CD4-positive, CD25-positive, alpha-beta regulatory T cell (primary cell): ENCODE data around the gene DMD. TPM values are rescaled to one million over a fixed set of nuclear protein-coding genes. Genes with fewer than 3 reads are reported as not detected.

Source experiments
- ATAC-seq, 2 donors: fragments of 150-1000 bp; cut with Tn5 transposase; one replicate each; pipeline ENCODE4 v1.10.0; 2021; ENCODE audit warnings: low read depth in 2 of 2, moderate number of reproducible peaks in 2 of 2, moderate library complexity in 1 of 2
- DNase-seq, 3 donors: peaks; one replicate each; pipeline versions ENCODE4 v3.0.0 to v3.0.0-alpha.2; 2012 to 2022; ENCODE audit warnings: mixed read lengths in 1 of 3
- H3K27ac ChIP-seq: one replicate; pipeline ENCODE4 v1.7.0; 2013; ENCODE audit warnings: mild to moderate bottlenecking, low read length; ENCODE audit not compliant: insufficient read depth, poor library complexity, severe bottlenecking
- H3K27me3 ChIP-seq: one replicate; pipeline ENCODE4 v1.7.0; 2013; ENCODE audit warnings: low read length; ENCODE audit not compliant: control insufficient read depth, insufficient read depth
- H3K36me3 ChIP-seq: one replicate; pipeline ENCODE4 v1.7.0; 2013; ENCODE audit warnings: mild to moderate bottlenecking, low read length, moderate library complexity; ENCODE audit not compliant: control insufficient read depth, insufficient read depth
- H3K4me1 ChIP-seq: 2 replicates; pipeline ENCODE4 v1.7.0; 2013; ENCODE audit warnings: mild to moderate bottlenecking, low read length; ENCODE audit not compliant: insufficient read depth, control insufficient read depth, poor library complexity, severe bottlenecking
- H3K4me3 ChIP-seq: one replicate; pipeline ENCODE4 v1.7.0; 2013; ENCODE audit warnings: low read depth, mild to moderate bottlenecking, low read length, moderate library complexity
- H3K9me3 ChIP-seq, 2 experiments: 1 replicate in 1 of 2; 2 replicates in 1 of 2; pipeline ENCODE4 v1.7.0; 2013; ENCODE audit warnings: low read length in 2 of 2, mild to moderate bottlenecking in 1 of 2, moderate library complexity in 1 of 2; ENCODE audit not compliant: control insufficient read depth in 2 of 2
- H3K27ac Mint-ChIP-seq, 3 donors: one replicate each; pipeline ENCODE4 v1.8.0; 2020 to 2022; ENCODE audit warnings: mild to moderate bottlenecking in 3 of 3, mixed read lengths in 3 of 3, moderate library complexity in 2 of 3
- H3K27me3 Mint-ChIP-seq: one replicate; pipeline ENCODE4 v1.8.0; 2022; ENCODE audit warnings: mild to moderate bottlenecking, mixed read lengths
- H3K36me3 Mint-ChIP-seq: one replicate; pipeline ENCODE4 v1.8.0; 2020; ENCODE audit warnings: mixed read lengths
- H3K4me1 Mint-ChIP-seq, 4 donors: one replicate each; pipeline ENCODE4 v1.8.0; 2020 to 2022; ENCODE audit warnings: mixed read lengths in 4 of 4, mild to moderate bottlenecking in 1 of 4
- H3K4me3 Mint-ChIP-seq, 4 donors: one replicate each; pipeline ENCODE4 v1.8.0; 2020 to 2022; ENCODE audit warnings: mild to moderate bottlenecking in 4 of 4, mixed read lengths in 4 of 4, moderate library complexity in 3 of 4
- H3K9me3 Mint-ChIP-seq, 7 donors: one replicate each; pipeline ENCODE4 v1.8.0; 2020 to 2022; ENCODE audit warnings: mixed read lengths in 7 of 7, mild to moderate bottlenecking in 3 of 7, moderate library complexity in 2 of 7
- polyA plus RNA-seq, 4 donors: library from polyadenylated mRNA; unstranded; fragments of 300-500 nt; fragmentation: Illumina TruSeq; gene quantifications; one replicate each; pipeline ENCODE4 v1.2.3, GENCODE V29; 2021
- total RNA-seq: library from RNA; stranded (reverse); gene quantifications from one replicate; pipeline ENCODE4 v1.2.3, GENCODE V29; 2022

The DMD gene
- total and polyA plus RNA-seq, 5 donors from 2014 or later: 0.20 to 2.8 (median 0.98) TPM

DNA sequence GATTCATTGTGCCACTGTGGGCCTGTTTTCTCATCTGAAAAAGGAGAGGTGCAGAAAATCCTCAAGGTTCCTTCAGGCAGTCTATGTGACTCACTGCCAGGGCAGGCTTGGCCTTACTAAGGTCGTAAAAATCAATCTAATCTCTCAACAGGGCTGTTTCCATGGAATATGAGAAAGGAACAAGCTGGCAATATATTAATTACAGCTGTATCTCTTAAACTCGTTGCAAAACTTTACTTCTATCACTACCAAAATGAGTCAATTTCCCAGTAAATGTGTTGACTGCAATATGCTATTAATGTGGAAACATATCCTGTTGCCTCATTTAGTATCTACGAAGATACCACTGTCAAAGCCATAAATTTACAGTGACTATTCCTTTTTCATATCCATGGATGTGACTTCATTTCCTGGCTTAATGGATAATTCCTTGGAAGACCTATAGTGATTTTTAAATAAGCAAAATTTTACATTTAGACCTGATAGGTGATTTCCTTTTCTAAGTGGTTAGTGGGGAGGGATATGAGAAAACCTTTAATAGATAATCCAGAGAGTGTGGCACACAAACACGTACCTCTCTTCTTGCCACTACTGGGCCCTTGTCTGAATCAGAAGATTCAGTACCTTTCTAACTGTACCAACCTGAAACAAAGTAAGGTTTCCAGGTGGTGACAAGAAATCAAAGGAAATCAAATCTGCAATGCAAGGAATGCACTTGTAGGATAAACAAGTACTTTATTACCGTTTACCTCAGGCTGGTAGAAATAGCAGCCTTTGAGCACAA, 2012.1 kb downstream of the DMD start:
- H3K4me3 Mint-ChIP-seq: no peak overlapping the region
- no peaks in the 10 kb centered on the region for H3K4me1 Mint-ChIP-seq
- ATAC-seq: no peak

DNA sequence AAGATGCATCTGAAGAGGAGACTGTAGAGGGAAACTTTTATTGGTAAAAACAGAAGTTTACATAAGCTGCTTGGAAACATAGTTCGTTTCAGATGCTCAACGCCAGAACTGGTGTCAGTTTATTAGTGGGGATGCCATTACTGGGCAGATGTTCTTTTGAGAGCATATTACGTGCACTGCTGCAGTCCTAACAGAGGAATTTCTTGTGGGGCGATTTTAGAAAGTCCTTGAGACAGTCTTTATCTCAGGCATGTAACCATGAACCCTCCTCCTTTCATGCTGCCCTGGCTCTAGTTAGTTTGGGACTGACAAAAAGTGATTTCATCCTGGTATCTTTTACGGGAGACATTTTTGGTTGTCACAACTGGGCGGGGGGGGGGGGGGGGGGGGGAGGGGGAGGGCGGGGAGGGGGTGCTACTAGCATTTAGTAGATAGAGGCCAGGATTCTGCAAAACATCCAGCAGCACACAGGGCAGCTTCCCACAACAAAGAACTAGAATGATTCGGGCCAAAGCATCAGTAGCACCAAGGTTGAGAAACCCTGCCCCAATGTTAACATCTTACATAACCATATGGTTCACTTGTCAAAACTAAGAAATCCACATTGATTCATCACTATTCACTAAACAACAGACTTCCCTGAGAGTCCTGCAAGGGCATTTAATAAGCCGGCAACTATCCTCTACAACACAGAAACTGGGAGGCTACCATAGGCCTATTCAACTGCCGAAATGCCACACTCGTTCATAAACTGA, 2021.0 kb downstream of the DMD start:
- Mint-ChIP-seq H3K9me3 (peaks cover 0 to 4% (median 0%) of the 10 kb centered on the region in 7 donors), H3K4me3 (no peak overlapping the region), H3K36me3 (no peaks in the 10 kb centered on the region), H3K4me1 (no peaks in the 10 kb centered on the region), H3K27me3 (no peaks in the 10 kb centered on the region), H3K27ac (no peak overlapping the region)
- DNase-seq (no peak), ATAC-seq (no peak)
- Histone ChIP-seq H3K27me3 (no peaks in the 10 kb centered on the region), H3K27ac (no peak overlapping the region), H3K9me3 (no peaks in the 10 kb centered on the region), H3K4me1 (no peaks in the 10 kb centered on the region), H3K36me3 (no peaks in the 10 kb centered on the region), H3K4me3 (no peak overlapping the region)

More for the DNA sequence above, 2012.1 kb downstream of the DMD start:
- no peak overlapping the region for H3K27ac Mint-ChIP-seq
- H3K27me3 Mint-ChIP-seq: no peaks in the 10 kb centered on the region
- Histone ChIP-seq H3K4me3 (no peak overlapping the region), H3K27me3 (no peaks in the 10 kb centered on the region), H3K9me3 (no peaks in the 10 kb centered on the region), H3K36me3 (no peaks in the 10 kb centered on the region), H3K27ac (no peak overlapping the region), H3K4me1 (no peaks in the 10 kb centered on the region)
- DNase-seq: no peak
- no peaks in the 10 kb centered on the region for H3K36me3 Mint-ChIP-seq
- peaks cover 0 to 4% (median 0%) of the 10 kb centered on the region in 7 donors for H3K9me3 Mint-ChIP-seq

DNA sequence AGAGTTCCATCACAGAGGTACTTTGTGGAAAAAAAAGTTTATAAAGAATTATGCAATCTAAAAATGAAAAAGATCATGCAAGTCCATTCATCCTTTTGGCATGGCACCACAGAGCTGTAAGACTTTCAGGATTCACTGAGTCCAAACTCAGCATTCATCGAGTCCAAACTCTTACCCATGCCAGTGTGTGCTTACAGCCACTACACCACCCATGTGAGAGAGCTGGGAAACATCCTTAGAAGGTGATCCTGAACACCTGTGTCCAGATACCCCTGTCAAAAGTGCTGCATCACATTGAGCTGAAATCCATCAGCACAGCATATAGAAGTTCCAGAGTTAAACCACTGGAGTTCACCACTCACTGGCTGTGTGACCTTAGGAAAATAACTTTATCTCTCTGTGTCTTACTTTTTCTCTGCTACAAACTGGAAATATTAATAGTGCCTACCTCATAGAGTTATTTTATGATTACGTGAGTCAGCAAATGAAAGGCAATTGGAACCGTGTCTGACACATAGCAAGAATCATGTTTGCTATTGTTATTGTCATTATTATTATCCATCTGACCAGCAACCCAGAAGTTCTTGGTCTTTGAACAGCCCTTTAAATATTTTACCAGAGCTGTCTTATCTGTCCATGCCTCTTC, 2024.5 kb downstream of the DMD start:
- no peak overlapping the region for H3K4me3 ChIP-seq
- no peak overlapping the region for H3K4me3 Mint-ChIP-seq
- no peaks in the 10 kb centered on the region for H3K36me3 ChIP-seq
- H3K27me3 ChIP-seq: no peaks in the 10 kb centered on the region
- no peaks in the 10 kb centered on the region for H3K4me1 ChIP-seq
- H3K27me3 Mint-ChIP-seq: no peaks in the 10 kb centered on the region
- H3K27ac Mint-ChIP-seq: no peak overlapping the region
- H3K36me3 Mint-ChIP-seq: no peaks in the 10 kb centered on the region
- H3K9me3 Mint-ChIP-seq: peaks cover 0 to 4% (median 0%) of the 10 kb centered on the region in 7 donors
- no peak for ATAC-seq
- H3K4me1 Mint-ChIP-seq: no peaks in the 10 kb centered on the region
- H3K9me3 ChIP-seq: no peaks in the 10 kb centered on the region
- no peak for DNase-seq
- H3K27ac ChIP-seq: no peak overlapping the region

DNA sequence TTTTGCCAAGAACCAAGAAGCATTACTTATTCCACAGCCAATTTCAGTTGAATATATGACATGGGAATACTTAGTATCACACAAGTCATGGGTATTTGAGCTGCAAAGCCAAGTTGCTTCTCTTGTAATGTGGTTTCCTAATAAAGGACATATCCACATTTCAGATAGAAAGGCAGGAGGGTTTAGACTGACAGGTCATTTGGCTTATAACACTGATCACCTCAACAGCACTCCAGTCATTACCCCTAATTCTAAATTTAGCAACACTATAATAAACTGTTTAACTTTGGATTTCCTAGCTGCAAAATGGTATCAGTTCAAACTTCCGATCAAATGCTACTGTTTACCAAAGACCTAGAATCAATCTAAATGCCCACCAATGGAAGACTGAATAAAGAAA, 2025.5 kb downstream of the DMD start:
- Mint-ChIP-seq H3K4me1 (no peaks in the 10 kb centered on the region), H3K36me3 (no peaks in the 10 kb centered on the region), H3K4me3 (no peak overlapping the region), H3K9me3 (peaks cover 0 to 4% (median 0%) of the 10 kb centered on the region in 7 donors), H3K27ac (no peak overlapping the region), H3K27me3 (no peaks in the 10 kb centered on the region)
- Histone ChIP-seq H3K9me3 (no peaks in the 10 kb centered on the region), H3K36me3 (no peaks in the 10 kb centered on the region), H3K4me3 (no peak overlapping the region), H3K4me1 (no peaks in the 10 kb centered on the region), H3K27ac (no peak overlapping the region), H3K27me3 (no peaks in the 10 kb centered on the region)
- ATAC-seq (no peak), DNase-seq (no peak)

GRCh38 chrX:31181377-31182000, 2029.9 kb downstream of the DMD start:
- H3K9me3 Mint-ChIP-seq: no peaks in the 10 kb centered on the region
- no peak overlapping the region for H3K4me3 Mint-ChIP-seq
- no peaks in the 10 kb centered on the region for H3K36me3 ChIP-seq
- no peaks in the 10 kb centered on the region for H3K27me3 Mint-ChIP-seq
- H3K4me1 Mint-ChIP-seq: no peaks in the 10 kb centered on the region
- no peaks in the 10 kb centered on the region for H3K36me3 Mint-ChIP-seq
- no peaks in the 10 kb centered on the region for H3K9me3 ChIP-seq
- no peak overlapping the region for H3K4me3 ChIP-seq
- DNase-seq: no peak
- no peak overlapping the region for H3K27ac ChIP-seq
- H3K27ac Mint-ChIP-seq: no peak overlapping the region
- no peaks in the 10 kb centered on the region for H3K27me3 ChIP-seq
- no peak for ATAC-seq
- no peaks in the 10 kb centered on the region for H3K4me1 ChIP-seq

DNA sequence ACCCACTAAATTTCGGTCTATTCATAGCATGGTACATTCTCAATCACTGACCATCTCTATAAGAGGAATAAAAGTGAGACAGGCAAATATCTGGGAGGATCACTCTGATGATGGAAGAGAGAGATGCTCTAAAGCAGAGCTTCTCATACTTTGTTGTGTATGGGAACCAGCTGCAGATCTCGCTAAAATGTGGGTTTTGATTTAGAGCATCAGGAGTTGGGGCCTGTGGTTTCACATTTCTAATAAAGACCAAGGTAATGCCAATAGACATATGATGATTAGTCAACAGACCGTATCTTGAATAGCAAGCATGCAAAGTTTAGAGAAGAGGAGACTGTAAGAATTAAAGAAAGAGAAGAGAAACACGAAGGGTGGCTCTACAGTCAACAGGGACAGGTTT, 2032.1 kb downstream of the DMD start:
- no peaks in the 10 kb centered on the region for H3K4me1 ChIP-seq
- Mint-ChIP-seq H3K4me1 (no peaks in the 10 kb centered on the region), H3K27me3 (no peaks in the 10 kb centered on the region), H3K36me3 (no peaks in the 10 kb centered on the region), H3K27ac (no peak overlapping the region), H3K9me3 (no peaks in the 10 kb centered on the region), H3K4me3 (no peak overlapping the region)
- ATAC-seq (no peak), DNase-seq (no peak)
- H3K27me3 ChIP-seq: no peaks in the 10 kb centered on the region
- no peaks in the 10 kb centered on the region for H3K36me3 ChIP-seq
- H3K9me3 ChIP-seq: no peaks in the 10 kb centered on the region
- H3K4me3 ChIP-seq: no peak overlapping the region
- H3K27ac ChIP-seq: no peak overlapping the region

DNA sequence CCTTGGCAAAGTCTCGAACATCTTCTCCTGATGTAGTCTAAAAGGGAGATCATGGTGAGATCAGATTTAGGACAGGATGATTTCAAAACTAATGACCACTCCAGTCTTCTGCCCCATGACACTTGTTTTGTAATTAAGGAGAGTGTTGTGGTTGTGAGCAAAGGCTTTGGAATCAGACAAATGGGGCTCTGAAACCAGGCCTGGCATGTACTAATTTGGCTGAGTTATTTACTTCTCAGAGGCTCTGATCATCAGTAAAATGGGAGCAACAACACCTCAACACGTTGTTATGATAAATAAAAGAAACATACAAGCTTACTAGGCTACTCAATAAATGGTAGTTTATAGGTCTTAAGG, 2032.6 kb downstream of the DMD start:
- Histone ChIP-seq H3K4me3 (no peak overlapping the region), H3K9me3 (no peaks in the 10 kb centered on the region), H3K27ac (no peak overlapping the region), H3K4me1 (no peaks in the 10 kb centered on the region), H3K36me3 (no peaks in the 10 kb centered on the region), H3K27me3 (no peaks in the 10 kb centered on the region)
- no peaks in the 10 kb centered on the region for H3K4me1 Mint-ChIP-seq
- no peaks in the 10 kb centered on the region for H3K9me3 Mint-ChIP-seq
- ATAC-seq (no peak), DNase-seq (no peak)
- no peaks in the 10 kb centered on the region for H3K27me3 Mint-ChIP-seq
- no peaks in the 10 kb centered on the region for H3K36me3 Mint-ChIP-seq
- no peak overlapping the region for H3K4me3 Mint-ChIP-seq
- no peak overlapping the region for H3K27ac Mint-ChIP-seq
